HG02571 (cell line): Measurements from ENCODE around the gene CARD19.

Experiments used
- ATAC-seq: cut with Tn5 transposase; IDR thresholded peaks from one replicate; pipeline ENCODE4 v1.9.1; 2021; ENCODE audit warnings: mild to moderate bottlenecking, moderate library complexity; ENCODE audit not compliant: unreplicated experiment

The CARD19 gene

GRCh38 chr9:93117924-93118862 lies 22.2 kb downstream of the CARD19 start:
- ATAC-seq: no peak

- no peak for ATAC-seq
These were observed 23.1 kb downstream of the CARD19 start for GRCh38 chr9:93118863-93119702.

- ATAC-seq: no peak
These were observed 23.6 kb downstream of the CARD19 start for GRCh38 chr9:93119703-93119952.

- ATAC-seq: peak; percentile 89
These were observed 24.2 kb downstream of the CARD19 start for GRCh38 chr9:93119953-93120845.

- ATAC-seq: no peak
These were observed 24.9 kb downstream of the CARD19 start for GRCh38 chr9:93120846-93121315.

GRCh38 chr9:93121316-93122241 lies 25.6 kb downstream of the CARD19 start:
- no peak for ATAC-seq

- no peak for ATAC-seq
These were observed 26.8 kb downstream of the CARD19 start for GRCh38 chr9:93122721-93123221.

GRCh38 chr9:93123561-93124283 lies 27.7 kb downstream of the CARD19 start:
- ATAC-seq: no peak

- no peak for ATAC-seq
These were observed 28.8 kb downstream of the CARD19 start for GRCh38 chr9:93124793-93125192.

GRCh38 chr9:93125331-93125894 lies 29.4 kb downstream of the CARD19 start:
- ATAC-seq: no peak

- no peak for ATAC-seq
These were observed 30.2 kb downstream of the CARD19 start for GRCh38 chr9:93126151-93126781.

- ATAC-seq: no peak
These were observed 30.9 kb downstream of the CARD19 start for GRCh38 chr9:93126825-93127368.

- no peak for ATAC-seq
These were observed 31.4 kb downstream of the CARD19 start for GRCh38 chr9:93127395-93127911.

GRCh38 chr9:93128011-93128714 lies 32.1 kb downstream of the CARD19 start:
- ATAC-seq: no peak

- no peak for ATAC-seq
These were observed 32.8 kb downstream of the CARD19 start for GRCh38 chr9:93128715-93129224.

GRCh38 chr9:93129286-93129685 lies 33.3 kb downstream of the CARD19 start:
- ATAC-seq: no peak
